ENCODE measurements around the gene RERG.

- TF ChIP-seq CTCF (IDR thresholded peaks at IDR 0.05; ENCODE audit: insufficient read depth, low read length, poor library complexity, severe bottlenecking) = no peak
- TF ChIP-seq EZH2phosphoT487 (conservative IDR thresholded peaks at IDR 0.05; ENCODE audit: low read length) = no peak
Observed at GRCh38 chr12:15205341-15206010, 15.7 kb downstream of the RERG start.

Measured in SU-DHL-6 (cell line).